Thymus (tissue), 11 donors: ENCODE results near the gene DUSP2. TPM values are rescaled to one million over a fixed set of nuclear protein-coding genes. Genes with fewer than 3 reads are reported as not detected.
"Not testable (repeated sequence)": the region's sequence is repeated elsewhere in the genome, so short reads cannot be mapped to it uniquely, and the experiment has no call there.

Source experiments
- DNase-seq, 9 donors: peaks; one replicate each; pipeline ENCODE4 v3.0.0-alpha.2; 2013; ENCODE audit warnings: low spot score in 9 of 9, low read depth in 6 of 9, missing footprints in 1 of 9
- H3K27ac ChIP-seq, 2 donors: one replicate each; pipeline ENCODE4 v1.5.1; 2013; ENCODE audit warnings: control low read depth in 1 of 2, low read depth in 1 of 2, low read length in 1 of 2, mild to moderate bottlenecking in 1 of 2, moderate library complexity in 1 of 2
- H3K27me3 ChIP-seq, 2 donors: one replicate each; pipeline ENCODE4 v1.5.1; 2013; ENCODE audit warnings: low read length in 1 of 2; ENCODE audit not compliant: control insufficient read depth in 2 of 2, insufficient read depth in 1 of 2
- H3K36me3 ChIP-seq, 2 donors: one replicate each; pipeline ENCODE4 v1.5.1; 2013; ENCODE audit warnings: low read length in 1 of 2, mild to moderate bottlenecking in 1 of 2, moderate library complexity in 1 of 2; ENCODE audit not compliant: control insufficient read depth in 2 of 2, insufficient read depth in 2 of 2
- H3K4me1 ChIP-seq, 2 donors: one replicate each; pipeline ENCODE4 v1.5.1; 2013; ENCODE audit warnings: low read length in 2 of 2; ENCODE audit not compliant: control insufficient read depth in 2 of 2, insufficient read depth in 2 of 2
- H3K4me3 ChIP-seq, 2 donors: one replicate each; pipeline ENCODE4 v1.5.1; 2013; ENCODE audit warnings: low read length in 2 of 2, control low read depth in 1 of 2, mild to moderate bottlenecking in 1 of 2
- H3K9me3 ChIP-seq, 2 donors: one replicate each; pipeline ENCODE4 v1.5.1; 2013; ENCODE audit warnings: low read length in 1 of 2, mild to moderate bottlenecking in 1 of 2; ENCODE audit not compliant: control insufficient read depth in 2 of 2, insufficient read depth in 1 of 2
- WGBS: extraction: QIAGEN DNeasy Blood & Tissue Kit; methylation state at CpG from one replicate; pipeline ENCODE4 v1.1.7; 2013; 5-methylcytosine and 5-hydroxymethylcytosine counted together
- polyA plus RNA-seq: library from polyadenylated mRNA; stranded (reverse); fragments of 200-250 nt; gene quantifications from one replicate; pipeline ENCODE4 v1.2.3, GENCODE V29; 2013
- total RNA-seq: library from RNA; stranded (reverse); fragments of 120-200 nt; gene quantifications from one replicate; pipeline ENCODE4 v1.2.4, GENCODE V29; 2013
- donor health status: healthy.

Gene DUSP2
- total and polyA plus RNA-seq, 2 donors, result 60.0 to 208 TPM

DNA sequence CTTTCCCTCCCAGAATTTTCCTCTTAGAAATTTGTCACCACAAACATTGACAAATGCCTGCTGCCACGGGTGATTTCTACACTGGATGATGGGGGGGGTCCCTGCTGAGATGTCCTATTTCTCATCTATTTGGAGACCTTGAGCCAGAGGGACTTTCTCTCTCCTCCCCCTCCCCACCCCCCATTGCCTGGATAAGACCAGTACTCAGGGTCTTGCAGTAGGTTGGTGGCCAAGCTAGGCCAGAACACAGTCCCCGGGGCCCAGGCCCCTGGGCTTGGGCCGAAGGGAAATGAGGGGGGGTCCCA, 560 bp upstream of the DUSP2 start:
- Histone ChIP-seq H3K27ac (peak overlapping the region; percentile 96 to 99), H3K27me3 (peaks cover 0 to 2% of the 10 kb centered on the region in 2 donors), H3K4me1 (peaks cover 51 to 85% of the 10 kb centered on the region in 2 donors), H3K4me3 (peak overlapping the region; percentile 75 to 84), H3K9me3 (no peaks in the 10 kb centered on the region), H3K36me3 (peaks cover 26 to 29% of the 10 kb centered on the region in 2 donors)
- peak in 1 of 9 donors; percentile 49 for DNase-seq
- 2% methylated on average over 3 of the region's 3 CpGs for WGBS

GRCh38 chr2:96144481-96145035, 682 bp downstream of the DUSP2 start:
- WGBS, result 3% methylated on average over 35 of the region's 35 CpGs
- Histone ChIP-seq H3K36me3 (peaks cover 26 to 29% of the 10 kb centered on the region in 2 donors), H3K4me1 (peaks cover 44 to 74% of the 10 kb centered on the region in 2 donors), H3K4me3 (peak overlapping the region; percentile 75 to 84), H3K9me3 (no peaks in the 10 kb centered on the region), H3K27me3 (peaks cover 0 to 2% of the 10 kb centered on the region in 2 donors), H3K27ac (peak overlapping the region; percentile 90 to 99)
- DNase-seq, result peak in 3 of 9 donors; percentile 58 to 70 (median 61)

DNA sequence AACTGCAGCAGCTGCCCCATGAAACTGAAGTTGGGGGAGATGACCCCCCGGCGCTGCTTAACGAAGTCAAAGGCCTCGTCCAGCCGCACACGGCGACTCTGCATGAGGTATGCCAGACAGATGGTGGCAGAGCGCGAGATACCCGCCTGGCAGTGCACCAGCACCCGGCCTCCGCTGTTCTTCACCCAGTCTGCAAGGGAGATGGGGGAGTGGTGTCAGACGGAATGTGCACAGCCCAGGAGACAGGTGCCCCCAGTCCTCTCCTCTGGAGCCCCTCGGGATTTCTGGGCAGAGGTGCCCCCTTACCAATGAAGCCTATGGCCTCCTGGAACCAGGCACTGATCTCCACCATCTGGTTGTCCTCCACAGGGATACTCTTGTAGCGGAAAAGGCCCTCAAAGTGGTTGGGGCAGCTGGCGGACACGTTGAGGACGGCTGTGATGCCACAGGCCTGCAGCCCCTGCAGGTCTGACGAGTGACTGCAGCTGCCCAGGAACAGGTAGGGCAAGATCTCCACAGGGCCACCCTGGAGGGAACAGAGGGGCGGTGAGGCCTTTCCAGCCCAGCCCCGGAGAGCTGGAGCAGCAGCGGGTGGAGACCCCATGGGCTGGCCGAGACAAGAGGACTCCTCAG, 1.3 kb downstream of the DUSP2 start:
- H3K36me3 ChIP-seq, result peaks cover 26 to 33% of the 10 kb centered on the region in 2 donors
- peaks cover 45 to 73% of the 10 kb centered on the region in 2 donors for H3K4me1 ChIP-seq
- peak overlapping the region; percentile 90 to 99 for H3K27ac ChIP-seq
- H3K9me3 ChIP-seq, result no peaks in the 10 kb centered on the region
- peak overlapping the region; percentile 75 to 84 for H3K4me3 ChIP-seq
- peaks cover 0 to 2% of the 10 kb centered on the region in 2 donors for H3K27me3 ChIP-seq
- peak in 1 of 9 donors; percentile 68 for DNase-seq
- WGBS, result 39% methylated on average over 23 of the region's 23 CpGs

GRCh38 chr2:96143231-96143847, 1.9 kb downstream of the DUSP2 start:
- Histone ChIP-seq H3K9me3 (no peaks in the 10 kb centered on the region), H3K27me3 (peaks cover 0 to 2% of the 10 kb centered on the region in 2 donors), H3K4me1 (peaks cover 40 to 71% of the 10 kb centered on the region in 2 donors), H3K4me3 (peak overlapping the region; percentile 75 to 84), H3K27ac (peak overlapping the region; percentile 90 to 99), H3K36me3 (peaks cover 26 to 33% of the 10 kb centered on the region in 2 donors)
- peak in 1 of 9 donors; percentile 49 for DNase-seq
- 70% methylated on average over 10 of the region's 10 CpGs for WGBS

DNA sequence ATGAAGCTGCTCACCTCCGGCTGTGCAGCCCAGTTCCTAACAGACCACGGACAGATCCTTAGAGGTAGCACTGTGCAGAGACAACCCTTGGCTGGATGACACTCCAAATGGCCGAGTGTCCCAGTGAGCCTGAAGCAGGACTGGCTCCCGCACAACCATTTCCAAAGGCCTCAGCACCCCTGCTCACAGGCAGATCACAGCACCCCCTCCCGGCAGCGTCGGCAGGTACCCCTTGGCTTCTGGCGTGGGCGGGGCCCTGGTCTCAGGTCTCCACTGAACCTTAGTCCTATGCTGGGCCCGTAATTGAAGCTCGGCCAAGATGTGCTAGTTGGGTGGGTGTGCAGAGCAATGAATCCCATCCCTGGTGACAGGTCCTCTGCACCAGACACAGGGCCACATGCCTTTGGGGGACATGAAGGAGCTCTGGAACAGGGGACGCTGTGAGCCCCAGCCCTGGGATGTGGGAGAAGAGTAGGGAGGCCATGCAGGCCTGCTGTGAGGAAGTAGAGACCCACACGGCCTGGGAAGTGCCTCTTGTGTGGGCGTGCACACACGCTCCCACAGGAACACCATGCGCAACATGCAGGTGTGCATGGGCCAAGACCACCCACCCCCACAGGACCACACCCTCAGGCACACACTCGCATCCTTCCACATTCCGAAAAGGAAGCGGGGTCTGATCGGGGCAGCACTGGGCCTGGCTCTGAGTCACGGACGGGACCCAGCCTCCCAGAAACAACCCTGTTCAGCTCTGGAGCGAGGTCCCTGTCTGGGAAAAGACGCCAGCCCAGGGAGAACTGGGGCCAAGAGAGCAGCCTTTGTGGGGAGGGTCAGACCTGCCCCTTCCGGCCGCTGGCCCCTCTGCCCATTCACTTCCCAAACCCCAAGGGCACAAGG, 2.8 kb downstream of the DUSP2 start:
- peaks cover 31 to 62% of the 10 kb centered on the region in 2 donors for H3K4me1 ChIP-seq
- peaks cover 0 to 2% of the 10 kb centered on the region in 2 donors for H3K27me3 ChIP-seq
- peak overlapping the region; percentile 8 to 64 for H3K27ac ChIP-seq
- peak overlapping the region; percentile 75 to 84 for H3K4me3 ChIP-seq
- H3K9me3 ChIP-seq, result no peaks in the 10 kb centered on the region
- H3K36me3 ChIP-seq, result peaks cover 26 to 33% of the 10 kb centered on the region in 2 donors
- DNase-seq, result no peak
- WGBS, result 91% methylated on average over 26 of the region's 26 CpGs

GRCh38 chr2:96141624-96141967, 3.6 kb downstream of the DUSP2 start:
- H3K9me3 ChIP-seq, H3K4me3 ChIP-seq, H3K27ac ChIP-seq, H3K27me3 ChIP-seq, DNase-seq: not testable (repeated sequence)
- Histone ChIP-seq H3K36me3 (peaks cover 26 to 33% of the 10 kb centered on the region in 2 donors), H3K4me1 (peaks cover 23 to 54% of the 10 kb centered on the region in 2 donors)
- 97% methylated on average over 5 of the region's 5 CpGs for WGBS

- Histone ChIP-seq H3K27me3 (peaks cover 0 to 2% of the 10 kb centered on the region in 2 donors), H3K9me3 (no peaks in the 10 kb centered on the region), H3K4me3 (no peak overlapping the region), H3K4me1 (peaks cover 21 to 48% of the 10 kb centered on the region in 2 donors), H3K27ac (peak overlapping the region; percentile 42 to 43), H3K36me3 (peaks cover 26 to 33% of the 10 kb centered on the region in 2 donors)
- 96% methylated on average over 13 of the region's 13 CpGs for WGBS
- no peak for DNase-seq
Observed at GRCh38 chr2:96140941-96141623, 4.2 kb downstream of the DUSP2 start.

GRCh38 chr2:96139181-96139758, 6.0 kb downstream of the DUSP2 start:
- H3K36me3 ChIP-seq, result peaks cover 24 to 32% of the 10 kb centered on the region in 2 donors
- H3K4me1 ChIP-seq, result peaks cover 21 to 39% of the 10 kb centered on the region in 2 donors
- 96% methylated on average over 7 of the region's 7 CpGs for WGBS
- no peaks in the 10 kb centered on the region for H3K9me3 ChIP-seq
- peaks cover 0 to under 1% of the 10 kb centered on the region in 2 donors for H3K27me3 ChIP-seq
- H3K27ac ChIP-seq, result peak overlapping the region; percentile 9 to 60
- no peak for DNase-seq
- no peak overlapping the region for H3K4me3 ChIP-seq
